ENCODE measurements around the gene ZBTB5.
A peak's percentile ranks its signal among the peaks of the same experiment; 100 is the strongest.

Gene ZBTB5

DNA sequence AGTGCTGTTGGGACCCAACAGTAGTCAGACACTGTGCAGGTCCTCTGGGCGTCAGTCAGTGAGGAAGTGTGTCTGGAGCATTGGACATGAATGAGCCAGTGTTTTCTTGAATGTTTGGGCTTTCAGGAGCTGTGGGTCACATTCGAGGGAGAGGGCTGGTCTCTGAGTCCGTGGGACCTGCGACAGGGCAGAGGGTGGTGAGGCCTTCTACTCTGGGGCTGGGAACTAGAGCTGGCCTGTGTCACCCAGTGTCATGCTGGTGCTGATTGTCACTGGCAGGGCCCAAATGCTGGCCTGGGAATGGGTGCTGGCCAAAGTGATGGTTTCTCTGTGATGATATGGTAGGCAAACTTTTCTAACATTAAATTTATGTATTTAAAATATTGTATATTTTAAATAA, 30.8 kb upstream of the ZBTB5 start:
- no peaks in the 10 kb centered on the region for H3K79me1 ChIP-seq (ENCODE audit: low read length)
- WGBS (ENCODE audit: extremely low coverage, insufficient coverage, insufficient read length), result no CpG with 5 or more reads among the region's 4 CpGs
- H4K8ac ChIP-seq (ENCODE audit: low read depth, low read length), result no peak overlapping the region

DNA sequence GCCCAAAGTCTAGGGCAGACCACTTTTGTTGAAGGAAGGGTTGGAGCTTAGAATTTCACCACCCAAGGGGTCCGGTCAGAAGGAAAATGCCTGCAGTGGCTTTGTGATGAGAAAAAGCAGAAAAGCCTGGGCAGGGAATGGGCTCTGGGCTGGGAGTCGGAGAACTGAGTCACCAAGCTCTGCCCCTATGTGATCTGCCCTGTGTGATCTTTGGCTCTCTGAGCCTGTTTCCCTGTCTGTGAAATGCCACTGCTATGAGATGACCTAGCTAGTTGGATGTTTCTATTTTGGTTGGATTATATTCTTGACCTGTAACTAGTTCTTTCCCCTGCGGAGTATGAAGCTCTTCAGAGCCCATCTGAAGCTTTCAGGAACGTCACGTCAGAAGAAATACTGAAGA, 30.3 kb upstream of the ZBTB5 start:
- H3K4me1 ChIP-seq (ENCODE audit: control insufficient read depth in 1 of 2, insufficient read depth in 2 of 2, low read length in 2 of 2), result no peaks in the 10 kb centered on the region
- no peak overlapping the region for H3K23ac ChIP-seq (ENCODE audit: low read length)
- H3K79me1 ChIP-seq (ENCODE audit: low read length), result no peaks in the 10 kb centered on the region
- no peak overlapping the region for H2AK5ac ChIP-seq (ENCODE audit: low read length)
- H3K4me2 ChIP-seq (ENCODE audit: low read length), result no peak overlapping the region
- WGBS (ENCODE audit: extremely low coverage, insufficient coverage, insufficient read length), result no CpG with 5 or more reads among the region's 5 CpGs
- no peak overlapping the region for H2AFZ ChIP-seq (ENCODE audit: insufficient read depth, low read length, poor library complexity)
- no peak overlapping the region for H4K8ac ChIP-seq (ENCODE audit: low read depth, low read length)
- H3K18ac ChIP-seq (ENCODE audit: low read length), result no peak overlapping the region
- no peak overlapping the region for H3K27ac ChIP-seq (ENCODE audit: low read depth, low read length)
- H4K12ac ChIP-seq (ENCODE audit: low read depth, low read length), result no peak overlapping the region
- no peak overlapping the region for H4K91ac ChIP-seq (ENCODE audit: low read depth, low read length)
- H2BK120ac ChIP-seq (ENCODE audit: insufficient read depth, low read length, poor library complexity), result no peak overlapping the region
- H3K79me2 ChIP-seq (ENCODE audit: control insufficient read depth, insufficient read depth, low read length, poor library complexity), result no peaks in the 10 kb centered on the region
- H2BK12ac ChIP-seq (ENCODE audit: low read length), result no peak overlapping the region
- DNase-seq, result peak in 1 of 2 donors; percentile 33
- H3K14ac ChIP-seq (ENCODE audit: low read length), result no peak overlapping the region
- no peak overlapping the region for H3K9ac ChIP-seq (ENCODE audit: low read length)
- H3K27me3 ChIP-seq (ENCODE audit: insufficient read depth, low read length), result no peaks in the 10 kb centered on the region
- H3K4ac ChIP-seq (ENCODE audit: low read depth, low read length), result no peak overlapping the region
- no peak overlapping the region for H3K4me3 ChIP-seq (ENCODE audit: low read depth, low read length)
- H2BK5ac ChIP-seq (ENCODE audit: low read depth, low read length, poor library complexity), result no peak overlapping the region
- H3K36me3 ChIP-seq (ENCODE audit: control insufficient read depth in 1 of 2, insufficient read depth in 2 of 2, low read length in 2 of 2), result peaks cover 27 to 54% of the 10 kb centered on the region in 2 experiments
- H3K9me3 ChIP-seq (ENCODE audit: insufficient read depth, low read depth, low read length), result no peaks in the 10 kb centered on the region

More for the DNA sequence above, 30.8 kb upstream of the ZBTB5 start:
- Histone ChIP-seq H3K9ac (ENCODE audit: low read length) (no peak overlapping the region), H2AFZ (ENCODE audit: insufficient read depth, low read length, poor library complexity) (no peak overlapping the region), H3K4ac (ENCODE audit: low read depth, low read length) (no peak overlapping the region), H3K23ac (ENCODE audit: low read length) (no peak overlapping the region), H3K27me3 (ENCODE audit: insufficient read depth, low read length) (no peaks in the 10 kb centered on the region), H4K12ac (ENCODE audit: low read depth, low read length) (no peak overlapping the region), H3K9me3 (ENCODE audit: insufficient read depth, low read depth, low read length) (no peaks in the 10 kb centered on the region), H3K14ac (ENCODE audit: low read length) (no peak overlapping the region), H2BK5ac (ENCODE audit: low read depth, low read length, poor library complexity) (no peak overlapping the region), H3K4me3 (ENCODE audit: low read depth, low read length) (no peak overlapping the region), H2BK12ac (ENCODE audit: low read length) (no peak overlapping the region), H2BK120ac (ENCODE audit: insufficient read depth, low read length, poor library complexity) (no peak overlapping the region), H3K27ac (ENCODE audit: low read depth, low read length) (no peak overlapping the region), H2AK5ac (ENCODE audit: low read length) (no peak overlapping the region), H3K4me2 (ENCODE audit: low read length) (no peak overlapping the region), H3K79me2 (ENCODE audit: control insufficient read depth, insufficient read depth, low read length, poor library complexity) (no peaks in the 10 kb centered on the region), H3K36me3 (ENCODE audit: control insufficient read depth in 1 of 2, insufficient read depth in 2 of 2, low read length in 2 of 2) (peaks cover 27 to 56% of the 10 kb centered on the region in 2 experiments), H3K18ac (ENCODE audit: low read length) (no peak overlapping the region), H4K91ac (ENCODE audit: low read depth, low read length) (no peak overlapping the region), H3K4me1 (ENCODE audit: control insufficient read depth in 1 of 2, insufficient read depth in 2 of 2, low read length in 2 of 2) (no peaks in the 10 kb centered on the region)
- no peak for DNase-seq

DNA sequence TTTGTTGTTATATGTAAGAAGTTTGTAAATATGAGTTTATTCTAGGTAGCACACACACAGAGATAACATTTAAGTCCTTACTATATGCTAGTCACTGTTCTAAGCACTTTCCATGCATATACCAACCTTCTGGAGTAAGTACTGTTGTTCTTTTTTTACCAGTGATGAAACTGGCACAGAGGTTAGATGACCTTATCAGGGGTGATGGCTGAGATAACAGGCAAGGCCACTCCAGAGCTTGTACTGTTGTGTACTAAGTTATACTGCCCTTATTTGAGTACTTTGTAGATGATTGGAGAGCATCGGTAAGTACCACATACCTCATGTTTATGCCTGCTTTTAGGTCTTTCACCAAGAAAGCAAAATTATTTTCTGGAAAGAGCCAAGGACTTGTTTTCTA, 26.7 kb upstream of the ZBTB5 start:
- Histone ChIP-seq H3K4me2 (ENCODE audit: low read length) (no peak overlapping the region), H3K79me1 (ENCODE audit: low read length) (no peaks in the 10 kb centered on the region), H3K23ac (ENCODE audit: low read length) (no peak overlapping the region), H2AFZ (ENCODE audit: insufficient read depth, low read length, poor library complexity) (no peak overlapping the region), H2BK12ac (ENCODE audit: low read length) (no peak overlapping the region), H3K27ac (ENCODE audit: low read depth, low read length) (no peak overlapping the region), H3K18ac (ENCODE audit: low read length) (no peak overlapping the region), H2BK120ac (ENCODE audit: insufficient read depth, low read length, poor library complexity) (no peak overlapping the region), H2BK5ac (ENCODE audit: low read depth, low read length, poor library complexity) (no peak overlapping the region), H4K8ac (ENCODE audit: low read depth, low read length) (no peak overlapping the region), H3K36me3 (ENCODE audit: control insufficient read depth in 1 of 2, insufficient read depth in 2 of 2, low read length in 2 of 2) (peaks cover 21 to 40% of the 10 kb centered on the region in 2 experiments), H3K9ac (ENCODE audit: low read length) (no peak overlapping the region), H4K91ac (ENCODE audit: low read depth, low read length) (no peak overlapping the region), H3K4me1 (ENCODE audit: control insufficient read depth in 1 of 2, insufficient read depth in 2 of 2, low read length in 2 of 2) (peaks cover 3 to 5% of the 10 kb centered on the region in 2 experiments), H4K12ac (ENCODE audit: low read depth, low read length) (no peak overlapping the region), H3K4me3 (ENCODE audit: low read depth, low read length) (no peak overlapping the region), H2AK5ac (ENCODE audit: low read length) (no peak overlapping the region), H3K14ac (ENCODE audit: low read length) (no peak overlapping the region), H3K4ac (ENCODE audit: low read depth, low read length) (no peak overlapping the region), H3K27me3 (ENCODE audit: insufficient read depth, low read length) (no peaks in the 10 kb centered on the region), H3K79me2 (ENCODE audit: control insufficient read depth, insufficient read depth, low read length, poor library complexity) (no peaks in the 10 kb centered on the region), H3K9me3 (ENCODE audit: insufficient read depth, low read depth, low read length) (no peaks in the 10 kb centered on the region)
- DNase-seq, result peak in 1 of 2 donors; percentile 62
- no CpG with 5 or more reads among the region's 1 CpG for WGBS (ENCODE audit: extremely low coverage, insufficient coverage, insufficient read length)

DNA sequence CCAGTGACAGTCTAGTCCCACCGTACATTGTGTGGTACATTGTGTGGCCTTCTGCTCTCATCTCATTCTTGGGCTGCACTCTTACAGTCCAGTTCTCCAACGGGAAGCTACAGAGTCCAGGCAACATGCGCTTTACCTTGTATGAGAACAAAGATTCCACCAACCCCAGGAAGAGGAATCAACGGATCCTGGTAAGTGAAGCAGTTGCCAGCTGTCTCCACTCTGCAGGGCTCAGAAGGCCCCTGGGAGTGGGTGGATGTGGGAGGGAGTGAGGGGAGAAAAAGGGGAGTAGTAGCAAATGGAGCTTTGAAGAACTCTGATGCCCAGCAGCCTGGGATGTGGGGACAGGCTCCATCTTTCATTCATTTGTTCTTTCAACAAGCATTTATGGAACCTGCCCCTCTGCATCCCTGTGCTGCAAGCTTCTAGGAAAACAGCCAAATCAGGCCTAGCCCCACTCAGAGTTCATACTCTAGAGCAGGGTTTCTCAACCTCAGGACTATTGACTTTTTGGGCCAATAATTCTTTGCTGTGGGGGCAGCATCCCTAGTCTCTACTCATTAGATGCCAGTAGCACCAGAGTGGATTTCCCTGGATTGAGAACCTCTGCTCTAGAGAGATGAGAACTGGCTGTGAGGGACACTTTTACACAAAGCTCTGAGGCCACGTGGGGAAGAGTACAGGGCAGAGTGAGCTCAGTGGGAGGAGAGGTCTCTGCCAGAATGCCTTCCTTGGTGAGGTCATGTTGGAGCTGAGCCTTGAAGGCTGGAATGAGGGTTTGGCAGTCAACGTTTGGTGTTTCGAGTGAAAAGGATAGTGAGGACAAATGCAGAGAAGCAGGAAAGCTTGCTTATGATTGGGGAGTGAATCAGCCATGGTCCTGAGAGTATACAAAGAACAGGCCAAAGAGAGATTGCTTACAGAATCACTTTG, 21.6 kb upstream of the ZBTB5 start:
- Histone ChIP-seq H3K79me2 (ENCODE audit: control insufficient read depth, insufficient read depth, low read length, poor library complexity) (peaks cover 5% of the 10 kb centered on the region), H2AK5ac (ENCODE audit: low read length) (no peak overlapping the region), H3K23ac (ENCODE audit: low read length) (no peak overlapping the region), H4K12ac (ENCODE audit: low read depth, low read length) (no peak overlapping the region), H3K27ac (ENCODE audit: low read depth, low read length) (no peak overlapping the region), H3K79me1 (ENCODE audit: low read length) (peaks cover 8% of the 10 kb centered on the region), H3K4ac (ENCODE audit: low read depth, low read length) (no peak overlapping the region), H3K14ac (ENCODE audit: low read length) (no peak overlapping the region), H3K27me3 (ENCODE audit: insufficient read depth, low read length) (no peaks in the 10 kb centered on the region), H4K91ac (ENCODE audit: low read depth, low read length) (no peak overlapping the region), H3K4me1 (ENCODE audit: control insufficient read depth in 1 of 2, insufficient read depth in 2 of 2, low read length in 2 of 2) (peaks cover 16% of the 10 kb centered on the region in 2 experiments), H2BK12ac (ENCODE audit: low read length) (no peak overlapping the region), H2BK120ac (ENCODE audit: insufficient read depth, low read length, poor library complexity) (no peak overlapping the region), H4K8ac (ENCODE audit: low read depth, low read length) (no peak overlapping the region), H2BK5ac (ENCODE audit: low read depth, low read length, poor library complexity) (no peak overlapping the region), H3K9ac (ENCODE audit: low read length) (peak overlapping the region; percentile 94), H3K9me3 (ENCODE audit: insufficient read depth, low read depth, low read length) (no peaks in the 10 kb centered on the region), H3K4me2 (ENCODE audit: low read length) (peak overlapping the region; percentile 95), H3K4me3 (ENCODE audit: low read depth, low read length) (peak overlapping the region; percentile 87), H3K18ac (ENCODE audit: low read length) (no peak overlapping the region), H2AFZ (ENCODE audit: insufficient read depth, low read length, poor library complexity) (peak overlapping the region; percentile 51), H3K36me3 (ENCODE audit: control insufficient read depth in 1 of 2, insufficient read depth in 2 of 2, low read length in 2 of 2) (peaks cover 5 to 9% of the 10 kb centered on the region in 2 experiments)
- WGBS (ENCODE audit: extremely low coverage, insufficient coverage, insufficient read length), result no CpG with 5 or more reads among the region's 7 CpGs
- DNase-seq, result no peak

Data from trophoblast cell (in vitro differentiated cells and primary cell).